GM10266 (cell line): ENCODE results near the gene PAN2.

ENCODE experiments used
- DNase-seq: peaks from one replicate; pipeline ENCODE4 v3.0.0; 2012; ENCODE audit errors: extremely low spot score
- TF ChIP-seq, protein P1 (sequence below): IDR thresholded peaks from 2 replicates; pipeline ENCODE4 v1.5.1; 2012; ENCODE audit warnings: mild to moderate bottlenecking, low read depth; ENCODE audit not compliant: control insufficient read depth, insufficient read depth; ENCODE audit errors: missing control alignments

Gene PAN2

DNA sequence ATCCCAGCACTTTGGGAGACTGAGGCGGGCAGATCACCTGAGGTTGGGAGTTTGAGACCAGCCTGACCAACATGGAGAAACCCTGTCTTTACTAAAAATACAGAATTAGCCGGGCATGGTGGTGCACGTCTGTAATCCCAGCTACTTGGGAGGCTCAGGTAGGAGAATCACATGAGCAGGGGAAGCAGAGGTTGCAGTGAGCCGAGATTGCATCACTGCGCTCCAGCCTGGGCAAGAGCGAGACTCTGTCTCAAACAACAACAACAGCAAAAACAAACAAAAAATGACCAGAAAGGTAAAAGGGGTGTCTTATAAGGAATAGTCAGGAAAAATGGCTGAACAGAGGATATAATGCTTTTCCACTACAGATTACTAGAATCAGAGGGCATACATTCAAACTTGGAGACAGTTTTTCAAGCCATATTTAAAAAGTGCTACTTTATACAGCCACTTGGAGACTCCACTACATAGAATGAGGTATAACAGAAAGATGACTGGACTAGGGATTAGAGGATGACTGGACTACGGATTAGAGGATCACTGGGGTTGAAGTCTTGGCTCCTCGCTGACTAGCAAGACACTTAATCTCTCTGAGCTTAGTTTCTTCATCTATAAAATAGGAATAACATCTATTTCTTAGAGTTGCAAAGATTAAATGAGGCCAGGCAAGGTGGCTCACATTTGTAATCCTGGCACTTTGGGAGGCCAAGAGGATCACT, 28.8 kb downstream of the PAN2 start:
- DNase-seq: no peak

GRCh38 chr12:56304276-56304675, 29.5 kb downstream of the PAN2 start:
- no peak for DNase-seq
- TF ChIP-seq, protein P1, sequence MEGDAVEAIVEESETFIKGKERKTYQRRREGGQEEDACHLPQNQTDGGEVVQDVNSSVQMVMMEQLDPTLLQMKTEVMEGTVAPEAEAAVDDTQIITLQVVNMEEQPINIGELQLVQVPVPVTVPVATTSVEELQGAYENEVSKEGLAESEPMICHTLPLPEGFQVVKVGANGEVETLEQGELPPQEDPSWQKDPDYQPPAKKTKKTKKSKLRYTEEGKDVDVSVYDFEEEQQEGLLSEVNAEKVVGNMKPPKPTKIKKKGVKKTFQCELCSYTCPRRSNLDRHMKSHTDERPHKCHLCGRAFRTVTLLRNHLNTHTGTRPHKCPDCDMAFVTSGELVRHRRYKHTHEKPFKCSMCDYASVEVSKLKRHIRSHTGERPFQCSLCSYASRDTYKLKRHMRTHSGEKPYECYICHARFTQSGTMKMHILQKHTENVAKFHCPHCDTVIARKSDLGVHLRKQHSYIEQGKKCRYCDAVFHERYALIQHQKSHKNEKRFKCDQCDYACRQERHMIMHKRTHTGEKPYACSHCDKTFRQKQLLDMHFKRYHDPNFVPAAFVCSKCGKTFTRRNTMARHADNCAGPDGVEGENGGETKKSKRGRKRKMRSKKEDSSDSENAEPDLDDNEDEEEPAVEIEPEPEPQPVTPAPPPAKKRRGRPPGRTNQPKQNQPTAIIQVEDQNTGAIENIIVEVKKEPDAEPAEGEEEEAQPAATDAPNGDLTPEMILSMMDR: no peak

More for the DNA sequence above, 28.8 kb downstream of the PAN2 start:
- TF ChIP-seq, protein P1: no peak

DNA sequence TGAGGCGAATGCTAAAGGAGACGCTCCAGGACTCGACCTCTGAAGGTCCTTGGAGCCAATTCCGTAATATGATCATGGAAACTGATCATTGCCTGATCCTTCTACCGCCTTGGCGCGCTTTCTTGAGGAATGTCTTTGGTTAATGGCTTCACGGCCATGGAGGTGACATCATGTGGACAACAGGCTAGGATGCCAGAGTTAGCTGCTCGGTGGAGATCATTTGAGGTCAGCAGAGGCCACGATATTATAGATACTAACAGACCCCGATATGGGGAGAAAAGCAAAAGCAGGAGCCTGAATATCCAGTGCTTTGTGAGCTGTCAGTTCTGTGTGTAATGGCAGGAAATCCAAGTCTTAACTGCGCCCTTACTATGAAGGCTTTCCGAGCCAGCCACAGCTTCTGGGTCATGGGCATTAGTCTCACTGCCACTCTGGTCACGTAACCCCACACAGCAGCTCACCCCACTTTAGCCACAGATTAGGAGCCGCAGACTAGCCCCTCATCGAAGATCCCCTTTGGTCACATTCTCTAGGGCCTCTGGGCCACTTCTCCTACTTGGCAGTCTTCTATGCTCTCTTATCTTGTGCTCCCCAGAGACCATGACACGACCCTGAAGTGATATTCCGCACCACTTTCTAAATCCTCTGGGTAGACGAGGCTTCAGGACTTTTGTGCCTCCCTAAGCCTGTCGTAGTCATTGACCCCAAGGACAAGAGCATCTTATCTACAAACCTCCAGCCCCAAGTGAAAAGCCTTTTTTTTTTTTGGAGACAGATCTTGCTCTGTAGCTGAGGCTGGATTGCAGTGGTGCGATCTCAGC, 32.9 kb downstream of the PAN2 start:
- DNase-seq: no peak
- TF ChIP-seq, protein P1: no peak

GRCh38 chr12:56299853-56300643, 33.8 kb downstream of the PAN2 start, which contains the start of gene CS:
CS (minus strand) TSS chr12:56300330; CDS start chr12:56300201, 129 bp downstream.
- TF ChIP-seq, protein P1: no peak
- peak; percentile 94 for DNase-seq

GRCh38 chr12:56299308-56299852, 34.4 kb downstream of the PAN2 start:
- no peak for DNase-seq
- TF ChIP-seq, protein P1: no peak

GRCh38 chr12:56298828-56299227, 35.0 kb downstream of the PAN2 start:
- no peak for DNase-seq
- TF ChIP-seq, protein P1: no peak
